Activated T-cell treated with anti-CD3 and anti-CD28 coated beads, Interleukin-2, amount 50 U/mL, for 72 hours (primary cell): ENCODE data around the gene LCN9. TPM values are rescaled to one million over a fixed set of nuclear protein-coding genes. Genes with fewer than 3 reads are reported as not detected.
"Not testable (repeated sequence)": the region's sequence is repeated elsewhere in the genome, so short reads cannot be mapped to it uniquely, and the experiment has no call there.

ENCODE experiments used
- ATAC-seq, 2 donors: fragments of 150-1000 bp; cut with Tn5 transposase; replicated peaks in 1 of 2; 2 replicates each; pipeline ENCODE4 v1.10.0; 2021; ENCODE audit warnings: moderate library complexity in 2 of 2, mild to moderate bottlenecking in 1 of 2
- DNase-seq, 2 donors: peaks; one replicate each; pipeline ENCODE4 v3.0.0; 2021 to 2022; ENCODE audit warnings: mixed read lengths in 1 of 2
- H3K27ac Mint-ChIP-seq: one replicate; pipeline ENCODE4 v1.8.0; 2022; ENCODE audit warnings: mild to moderate bottlenecking, moderate library complexity, mixed read lengths
- H3K27me3 Mint-ChIP-seq: one replicate; pipeline ENCODE4 v1.8.0; 2022; ENCODE audit warnings: low read depth, mixed read lengths
- H3K36me3 Mint-ChIP-seq, 2 donors: one replicate each; pipeline ENCODE4 v1.8.0; 2022; ENCODE audit warnings: mixed read lengths in 2 of 2, mild to moderate bottlenecking in 1 of 2; ENCODE audit not compliant: insufficient read depth in 2 of 2
- H3K4me1 Mint-ChIP-seq: one replicate; pipeline ENCODE4 v1.8.0; 2022; ENCODE audit warnings: low read depth, mixed read lengths
- H3K4me3 Mint-ChIP-seq, 2 donors: one replicate each; pipeline ENCODE4 v1.8.0; 2022; ENCODE audit warnings: mild to moderate bottlenecking in 2 of 2, mixed read lengths in 2 of 2, moderate library complexity in 2 of 2
- H3K9me3 Mint-ChIP-seq, 2 donors: one replicate each; pipeline ENCODE4 v1.8.0; 2022; ENCODE audit warnings: mixed read lengths in 2 of 2
- total RNA-seq, 2 donors: library from RNA; stranded (reverse); gene quantifications; one replicate each; pipeline ENCODE4 v1.2.3, GENCODE V29; 2022

LCN9 gene
- total RNA-seq, 2 donors from 2014 or later: not detected

DNA sequence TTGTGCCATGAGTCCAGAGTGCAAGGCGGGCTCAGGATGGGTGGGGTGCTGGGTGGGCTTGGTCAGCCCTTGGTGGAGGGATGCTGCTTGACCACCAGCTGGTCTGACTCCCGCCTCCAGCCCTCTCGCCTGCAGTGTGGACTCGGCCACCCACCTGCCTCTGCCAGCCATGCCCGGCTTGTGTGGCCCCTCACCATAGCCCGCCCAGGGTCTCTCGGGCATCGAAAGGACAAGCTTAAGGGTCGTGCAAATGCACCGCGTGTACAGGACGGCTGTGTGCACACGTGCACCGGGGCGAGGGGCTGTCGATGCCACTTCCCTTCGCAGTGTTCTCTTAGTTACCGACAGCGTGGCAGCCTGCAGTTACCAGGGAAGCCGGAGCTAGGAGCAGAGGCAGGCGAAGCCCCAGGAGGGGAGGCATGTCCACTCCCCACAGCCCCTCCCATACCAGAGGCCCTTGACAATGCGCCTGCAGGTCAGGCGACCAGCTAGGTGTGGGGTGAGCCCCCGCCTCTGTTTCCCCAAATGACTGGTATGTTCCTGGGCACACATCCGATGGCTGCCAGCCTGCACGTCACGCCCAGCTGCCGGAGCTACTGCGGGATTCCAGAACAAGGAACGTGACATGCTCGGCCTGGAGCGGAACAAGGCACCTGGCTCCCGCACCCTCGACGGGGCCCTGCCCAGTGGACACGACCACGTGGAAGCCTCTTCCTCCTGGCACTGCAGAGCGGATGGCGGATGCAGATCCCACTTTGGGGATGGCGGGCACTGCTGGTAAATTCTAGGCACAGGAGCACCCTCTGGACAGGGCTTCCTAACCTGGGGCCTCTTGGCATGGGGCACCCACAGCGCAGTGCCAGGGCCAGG is 7.8 kb downstream of the LCN9 start:
- Mint-ChIP-seq H3K27ac (no peak overlapping the region), H3K27me3 (no peaks in the 10 kb centered on the region), H3K4me1 (no peaks in the 10 kb centered on the region), H3K36me3 (no peaks in the 10 kb centered on the region), H3K4me3 (no peak overlapping the region), H3K9me3 (peaks cover 0 to 2% of the 10 kb centered on the region in 2 donors)
- DNase-seq: no peak
- ATAC-seq: no peak

DNA sequence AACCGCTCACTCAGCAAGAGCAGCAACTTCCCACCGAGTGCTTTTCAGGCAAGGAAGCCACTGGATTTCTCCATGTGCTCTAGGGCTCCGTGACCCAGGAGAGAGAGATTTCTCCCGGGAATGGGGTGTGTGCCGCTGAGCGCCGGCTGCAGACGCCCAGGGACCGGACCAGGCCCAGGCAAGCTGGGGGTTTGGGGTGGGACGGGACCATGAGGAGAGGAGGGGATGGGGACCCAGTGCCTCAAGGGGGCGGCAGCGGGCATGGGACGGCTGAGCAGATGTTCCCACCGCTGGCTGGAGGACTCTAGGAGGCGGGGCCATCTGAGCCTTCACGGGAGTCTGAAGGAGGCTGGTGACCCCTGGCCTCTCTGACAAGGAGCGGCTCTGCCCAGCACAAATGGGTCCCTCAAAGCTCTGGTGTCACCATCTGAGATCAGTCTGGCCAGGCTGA is 8.5 kb downstream of the LCN9 start:
- Mint-ChIP-seq H3K9me3 (peaks cover 0 to 2% of the 10 kb centered on the region in 2 donors), H3K4me3 (no peak overlapping the region), H3K36me3 (no peaks in the 10 kb centered on the region), H3K27ac (no peak overlapping the region), H3K27me3 (no peaks in the 10 kb centered on the region), H3K4me1 (no peaks in the 10 kb centered on the region)
- ATAC-seq (no peak), DNase-seq (no peak)

DNA sequence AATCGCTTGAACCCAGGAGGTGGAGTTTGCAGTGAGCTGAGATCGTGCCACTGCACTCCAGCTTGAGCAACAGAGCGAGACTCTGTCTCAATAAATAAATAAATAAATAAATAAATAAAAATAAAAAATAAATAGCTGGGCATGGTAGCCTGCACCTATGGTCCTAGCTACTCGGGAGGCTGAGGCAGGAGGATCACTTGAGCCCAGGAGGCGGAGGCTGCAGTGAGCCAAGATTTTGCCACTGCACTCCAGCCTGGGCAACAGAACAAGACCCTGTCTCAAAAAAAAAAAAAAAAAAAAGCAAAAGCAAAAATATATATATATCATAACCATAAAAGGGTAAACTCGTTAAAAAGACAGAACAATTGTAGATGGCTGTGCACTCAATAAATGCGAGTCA is 9.7 kb downstream of the LCN9 start:
- ATAC-seq: not testable (repeated sequence)

DNA sequence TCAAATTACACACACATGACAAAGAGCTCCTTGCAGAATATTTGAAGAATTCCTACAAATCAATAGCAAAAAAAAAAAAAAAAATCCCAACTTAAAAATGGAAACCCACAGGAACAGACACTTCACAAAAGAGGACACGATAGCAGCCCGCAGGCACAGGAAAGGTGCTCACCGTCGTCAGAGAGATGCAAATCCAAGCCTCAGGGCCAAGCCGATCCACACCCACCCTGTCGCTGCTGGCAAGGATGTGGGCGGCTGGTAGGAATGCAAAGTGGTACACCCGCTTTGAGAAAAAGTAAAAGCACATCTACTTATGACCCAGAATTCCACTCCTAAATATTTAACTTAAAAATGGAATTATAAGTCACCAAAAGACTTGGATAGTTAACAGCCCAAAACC is 10.8 kb downstream of the LCN9 start:
- no peaks in the 10 kb centered on the region for H3K4me1 Mint-ChIP-seq
- no peaks in the 10 kb centered on the region for H3K36me3 Mint-ChIP-seq
- no peak for ATAC-seq
- no peaks in the 10 kb centered on the region for H3K27me3 Mint-ChIP-seq
- peaks cover 0 to 2% of the 10 kb centered on the region in 2 donors for H3K9me3 Mint-ChIP-seq
- H3K27ac Mint-ChIP-seq: no peak overlapping the region
- no peak overlapping the region for H3K4me3 Mint-ChIP-seq
- DNase-seq: no peak

More for the DNA sequence above, 9.7 kb downstream of the LCN9 start:
- not testable (repeated sequence) for H3K27ac Mint-ChIP-seq, H3K9me3 Mint-ChIP-seq, DNase-seq, H3K4me3 Mint-ChIP-seq, H3K4me1 Mint-ChIP-seq, H3K27me3 Mint-ChIP-seq, H3K36me3 Mint-ChIP-seq

DNA sequence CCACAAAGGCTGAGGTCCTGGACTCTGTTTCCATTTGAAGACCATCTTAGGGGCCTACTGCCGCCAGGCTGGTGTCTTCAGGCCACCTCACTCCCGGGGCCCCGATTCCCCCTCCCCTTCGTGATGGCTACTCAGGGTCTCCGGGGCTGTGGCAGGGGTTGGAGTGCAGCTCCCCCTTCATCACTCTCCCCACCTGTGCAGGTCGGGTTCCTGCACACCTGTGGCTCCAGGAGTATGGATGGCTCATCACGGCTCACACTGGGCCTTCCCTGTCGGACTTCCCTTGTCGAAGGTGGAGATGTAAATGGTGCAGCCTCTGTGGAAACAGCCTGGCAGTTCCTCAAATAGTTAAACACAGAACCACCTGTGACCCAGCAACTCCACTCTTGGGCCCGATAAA is 11.9 kb downstream of the LCN9 start:
- Mint-ChIP-seq H3K9me3 (no peaks in the 10 kb centered on the region), H3K4me3 (no peak overlapping the region), H3K36me3 (no peaks in the 10 kb centered on the region), H3K27ac (no peak overlapping the region), H3K4me1 (no peaks in the 10 kb centered on the region), H3K27me3 (no peaks in the 10 kb centered on the region)
- ATAC-seq (no peak), DNase-seq (no peak)

DNA sequence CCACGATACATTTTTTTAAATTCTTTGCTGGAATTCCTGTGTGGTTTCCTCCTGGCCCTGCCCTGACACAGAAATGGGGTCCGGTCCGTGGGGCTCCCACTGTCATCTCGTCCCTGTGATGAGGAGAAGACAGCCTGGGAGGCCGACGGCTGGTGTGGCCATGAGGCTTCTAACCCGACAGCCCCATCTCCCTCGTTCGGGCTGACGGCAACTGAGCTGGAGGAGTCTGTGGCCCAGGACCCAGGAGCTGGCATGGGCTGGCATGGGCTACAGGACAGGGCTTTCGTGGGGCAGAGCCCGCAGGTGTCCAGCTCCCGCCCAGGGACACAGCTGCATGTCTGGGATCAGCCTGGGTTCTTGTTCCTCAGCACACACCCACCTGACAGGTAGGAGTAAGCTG is 13.8 kb downstream of the LCN9 start:
- ATAC-seq (no peak), DNase-seq (no peak)
- Mint-ChIP-seq H3K27me3 (no peaks in the 10 kb centered on the region), H3K4me1 (no peaks in the 10 kb centered on the region), H3K36me3 (no peaks in the 10 kb centered on the region), H3K27ac (no peak overlapping the region), H3K4me3 (no peak overlapping the region), H3K9me3 (no peaks in the 10 kb centered on the region)

DNA sequence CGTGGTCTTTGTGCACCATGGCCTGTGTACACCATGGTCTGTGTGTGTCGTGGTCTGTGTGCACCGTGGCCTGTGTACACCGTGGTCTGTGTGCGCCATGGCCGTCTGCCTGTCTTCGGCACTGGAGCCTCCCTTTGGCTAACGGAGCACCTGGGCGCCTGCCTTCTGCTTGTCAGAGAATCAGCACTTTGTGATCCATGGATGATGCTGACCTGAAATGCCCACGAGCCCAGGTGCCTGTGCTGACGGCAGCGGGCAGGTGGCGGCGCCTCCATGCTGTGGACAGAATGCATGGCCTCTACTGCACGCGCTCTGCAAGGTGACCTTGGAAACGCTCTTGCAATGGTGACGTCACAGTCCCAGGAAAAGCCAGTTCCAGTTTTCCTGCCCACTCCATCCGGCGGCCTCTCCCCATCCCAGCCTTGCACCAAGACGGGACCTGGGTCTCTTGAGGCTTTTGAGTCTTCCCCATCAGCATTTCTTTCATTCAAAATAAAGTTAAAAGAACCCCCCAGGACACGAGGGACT is 14.6 kb downstream of the LCN9 start:
- Mint-ChIP-seq H3K4me1 (no peaks in the 10 kb centered on the region), H3K36me3 (no peaks in the 10 kb centered on the region), H3K9me3 (no peaks in the 10 kb centered on the region), H3K27ac (no peak overlapping the region), H3K27me3 (no peaks in the 10 kb centered on the region), H3K4me3 (no peak overlapping the region)
- no peak for ATAC-seq
- DNase-seq: no peak

DNA sequence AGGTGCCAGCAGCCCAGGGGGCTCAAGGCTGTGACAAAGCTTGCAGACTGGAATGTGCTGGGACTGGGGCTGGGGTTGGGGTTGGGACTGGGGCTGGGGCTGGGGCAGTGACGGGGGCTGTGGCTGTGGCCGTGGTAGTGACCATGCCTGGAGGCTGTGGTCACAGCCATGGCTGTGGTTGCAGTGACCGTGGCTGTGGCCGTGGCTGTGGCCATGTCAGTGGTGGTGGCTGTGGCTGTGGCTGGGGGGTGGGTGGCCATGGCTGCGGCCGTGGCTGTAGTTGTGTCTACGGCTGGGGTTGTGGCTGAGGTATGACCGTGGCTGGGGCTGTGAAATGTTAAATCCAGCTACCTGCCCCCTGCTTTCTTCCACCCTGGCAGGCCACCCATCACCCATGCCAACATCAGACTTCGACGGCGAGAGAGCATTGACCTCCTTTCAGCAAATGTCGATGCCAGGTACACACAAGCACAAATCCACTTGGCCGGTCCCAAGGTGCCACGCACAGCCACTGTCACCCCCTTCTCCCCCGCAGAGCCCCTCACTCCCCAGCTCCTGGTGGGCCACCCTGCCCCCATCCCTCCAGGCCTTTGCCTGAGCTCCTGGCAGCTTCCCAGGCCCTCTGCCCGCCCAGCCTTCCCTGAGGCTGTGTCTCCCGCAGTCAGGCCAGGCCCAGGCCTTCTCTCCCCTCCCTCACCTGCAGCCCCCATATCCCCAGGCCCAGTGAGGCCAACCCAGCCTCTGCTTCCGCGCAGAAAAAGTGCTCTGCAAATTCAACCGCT is 15.3 kb downstream of the LCN9 start:
- Mint-ChIP-seq H3K4me3 (no peak overlapping the region), H3K36me3 (no peaks in the 10 kb centered on the region), H3K27ac (no peak overlapping the region), H3K27me3 (no peaks in the 10 kb centered on the region), H3K9me3 (no peaks in the 10 kb centered on the region), H3K4me1 (no peaks in the 10 kb centered on the region)
- DNase-seq: no peak
- ATAC-seq: no peak

DNA sequence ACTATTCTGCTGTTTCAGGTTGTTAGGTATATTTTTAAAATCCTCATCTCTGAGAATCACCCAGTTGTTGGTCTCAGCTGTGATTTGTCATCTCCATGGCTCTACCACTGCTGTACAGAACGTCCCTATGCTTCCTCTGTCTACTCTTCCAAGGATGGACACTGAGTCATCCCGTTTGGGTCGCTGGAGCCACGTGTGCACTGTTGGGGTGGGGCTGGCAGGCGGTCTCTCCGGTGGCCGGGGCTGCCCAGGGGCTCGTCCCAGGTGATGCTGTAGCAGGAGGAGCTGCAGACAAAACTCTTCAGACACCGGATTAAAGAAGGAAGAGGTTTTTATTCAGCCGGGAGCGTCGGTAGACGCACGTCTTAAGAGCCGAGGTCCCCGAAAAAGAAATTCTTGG is 16.9 kb downstream of the LCN9 start:
- Mint-ChIP-seq H3K4me3 (no peak overlapping the region), H3K9me3 (no peaks in the 10 kb centered on the region), H3K36me3 (no peaks in the 10 kb centered on the region), H3K27ac (no peak overlapping the region), H3K4me1 (no peaks in the 10 kb centered on the region), H3K27me3 (no peaks in the 10 kb centered on the region)
- DNase-seq: no peak
- ATAC-seq: no peak

DNA sequence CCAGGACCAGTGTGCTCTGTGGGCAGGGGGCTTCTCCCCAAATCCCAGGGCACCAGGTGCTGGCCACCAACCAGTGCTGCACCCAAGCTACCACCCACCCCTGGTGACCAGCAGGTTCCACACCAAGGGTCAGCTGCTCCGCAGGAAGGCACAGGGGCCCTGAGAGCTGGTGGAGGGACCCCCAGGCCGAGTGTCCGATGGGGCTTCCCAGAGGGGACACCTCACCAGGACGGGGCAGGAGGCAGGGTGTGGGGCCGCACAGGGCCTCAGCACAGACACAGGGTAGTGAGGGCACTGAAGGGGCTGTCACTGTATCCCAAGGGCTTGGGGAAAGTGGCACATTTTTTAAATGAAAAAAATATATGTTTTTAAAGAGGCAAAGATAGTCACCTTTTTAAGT is 18.1 kb downstream of the LCN9 start:
- Mint-ChIP-seq H3K27me3 (no peaks in the 10 kb centered on the region), H3K27ac (no peak overlapping the region), H3K9me3 (no peaks in the 10 kb centered on the region), H3K4me1 (no peaks in the 10 kb centered on the region), H3K4me3 (no peak overlapping the region), H3K36me3 (no peaks in the 10 kb centered on the region)
- ATAC-seq: no peak
- DNase-seq: no peak

DNA sequence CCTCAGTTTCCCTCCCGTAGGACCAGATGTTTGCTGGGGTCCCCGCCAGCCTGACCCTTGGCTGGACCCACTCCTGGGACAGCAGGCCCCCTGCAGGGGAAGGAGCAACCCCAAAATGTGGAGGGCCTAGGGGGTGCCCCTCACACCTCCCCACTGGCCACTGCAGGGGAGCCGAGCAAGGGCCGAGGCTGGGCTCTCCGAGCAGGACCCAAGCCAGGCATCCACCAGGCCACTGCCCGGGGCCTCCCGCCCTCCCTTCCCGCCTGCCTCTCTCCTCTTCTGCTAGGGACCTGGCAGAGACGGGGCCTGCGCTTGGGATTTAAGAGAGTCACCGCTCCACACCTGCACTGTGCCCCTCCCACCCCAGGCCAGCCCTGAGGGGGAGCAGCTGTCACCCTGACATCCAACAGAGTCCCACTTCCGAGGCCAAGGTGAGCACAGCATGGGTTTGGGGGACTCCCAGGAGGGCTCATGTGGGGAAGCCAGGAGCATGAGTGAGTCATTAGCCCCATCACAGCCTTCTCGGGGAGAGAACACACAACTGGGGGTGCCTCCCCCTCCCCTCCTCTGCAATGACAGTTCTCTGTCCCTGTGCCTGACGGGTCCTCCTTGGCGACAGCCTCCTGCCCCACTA is 20.4 kb downstream of the LCN9 start:
- DNase-seq: no peak
- no peaks in the 10 kb centered on the region for H3K9me3 Mint-ChIP-seq
- H3K4me1 Mint-ChIP-seq: no peaks in the 10 kb centered on the region

DNA sequence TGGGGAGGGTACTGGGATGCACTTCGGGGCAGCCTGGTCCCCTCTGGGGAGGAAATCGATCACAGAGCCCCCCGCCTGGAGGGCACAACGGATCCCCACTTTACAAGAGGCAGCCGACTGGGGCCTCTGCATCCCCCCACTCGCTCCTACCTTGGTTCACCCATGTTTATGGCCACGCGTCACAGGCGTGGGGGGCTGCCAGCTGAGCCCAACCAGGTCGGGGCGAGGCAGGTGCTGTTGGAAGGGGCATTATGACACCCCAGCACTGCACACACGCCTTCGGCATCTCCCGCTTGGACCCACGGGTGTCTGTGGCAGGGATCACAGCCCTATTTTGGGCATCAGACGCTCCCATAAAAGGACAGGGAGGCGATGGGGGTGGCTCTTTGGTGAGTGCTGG is 21.6 kb downstream of the LCN9 start:
- ATAC-seq (no peak), DNase-seq (no peak)
- Mint-ChIP-seq H3K27me3 (no peaks in the 10 kb centered on the region), H3K27ac (no peak overlapping the region), H3K36me3 (no peaks in the 10 kb centered on the region), H3K4me3 (no peak overlapping the region), H3K9me3 (no peaks in the 10 kb centered on the region), H3K4me1 (no peaks in the 10 kb centered on the region)

More for the DNA sequence above, 20.4 kb downstream of the LCN9 start:
- Mint-ChIP-seq H3K36me3 (no peaks in the 10 kb centered on the region), H3K4me3 (no peak overlapping the region), H3K27ac (no peak overlapping the region), H3K27me3 (no peaks in the 10 kb centered on the region)
- ATAC-seq: no peak

DNA sequence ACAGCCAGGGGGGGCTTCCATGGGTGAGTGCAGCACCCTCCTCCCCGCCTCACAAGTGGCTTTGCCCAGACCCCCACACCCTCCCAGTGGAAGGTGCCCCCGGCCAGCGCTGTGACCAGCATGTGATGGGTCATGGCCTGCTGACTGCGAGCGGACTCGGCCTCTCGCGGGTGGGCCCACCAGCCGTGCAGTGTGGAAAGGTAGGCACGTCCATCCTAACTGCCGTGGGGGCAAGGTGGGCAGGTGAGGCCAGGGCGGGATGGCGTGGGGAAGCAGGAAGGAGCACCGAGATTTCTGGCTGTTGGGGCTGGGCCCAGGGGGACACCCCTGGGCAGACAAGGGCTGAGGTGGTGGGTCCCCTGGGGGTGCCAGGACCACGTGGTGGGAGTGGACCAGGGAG is 24.1 kb downstream of the LCN9 start:
- no peaks in the 10 kb centered on the region for H3K4me1 Mint-ChIP-seq
- no peak overlapping the region for H3K4me3 Mint-ChIP-seq
- H3K27me3 Mint-ChIP-seq: no peaks in the 10 kb centered on the region
- no peak for DNase-seq
- no peaks in the 10 kb centered on the region for H3K9me3 Mint-ChIP-seq
- no peak overlapping the region for H3K27ac Mint-ChIP-seq
- ATAC-seq: no peak
- no peaks in the 10 kb centered on the region for H3K36me3 Mint-ChIP-seq
